Stimulated activated CD4-positive, alpha-beta T cell treated with anti-CD3 and anti-CD28 coated beads, Interleukin-15, amount 100 ng/mL, for 48 hours (primary cell): ENCODE data around the gene BCKDHB.
"Not testable (repeated sequence)": the region's sequence is repeated elsewhere in the genome, so short reads cannot be mapped to it uniquely, and the experiment has no call there.

Experiments
- DNase-seq, 2 donors: peaks; one replicate each; pipeline ENCODE4 v3.0.0-alpha.2; 2020; ENCODE audit warnings: low read depth in 2 of 2

Gene BCKDHB

GRCh38 chr6:80256691-80257090, 150.2 kb downstream of the BCKDHB start:
- DNase-seq = no peak

GRCh38 chr6:80259118-80259517, 152.6 kb downstream of the BCKDHB start:
- DNase-seq = no peak

- DNase-seq = no peak
Measured at GRCh38 chr6:80263585-80263984, 157.1 kb downstream of the BCKDHB start.

GRCh38 chr6:80268865-80269730, 162.6 kb downstream of the BCKDHB start:
- DNase-seq = no peak

GRCh38 chr6:80271074-80271473, 164.6 kb downstream of the BCKDHB start:
- DNase-seq = no peak

GRCh38 chr6:80272988-80273387, 166.5 kb downstream of the BCKDHB start:
- DNase-seq = no peak

- DNase-seq = no peak
Measured at GRCh38 chr6:80276861-80277260, 170.4 kb downstream of the BCKDHB start.

GRCh38 chr6:80277501-80277900, 171.0 kb downstream of the BCKDHB start:
- no peak for DNase-seq

GRCh38 chr6:80280262-80281010, 174.0 kb downstream of the BCKDHB start:
- no peak for DNase-seq

GRCh38 chr6:80282913-80283554, 176.6 kb downstream of the BCKDHB start:
- DNase-seq = no peak

- no peak for DNase-seq
Measured at GRCh38 chr6:80287112-80287511, 180.6 kb downstream of the BCKDHB start.

GRCh38 chr6:80287607-80288006, 181.1 kb downstream of the BCKDHB start:
- no peak for DNase-seq

- no peak for DNase-seq
Measured at GRCh38 chr6:80289727-80290126, 183.3 kb downstream of the BCKDHB start.

GRCh38 chr6:80294531-80294930, 188.1 kb downstream of the BCKDHB start:
- DNase-seq = not testable (repeated sequence)

GRCh38 chr6:80302716-80303115, 196.2 kb downstream of the BCKDHB start:
- DNase-seq = no peak

GRCh38 chr6:80304014-80304413, 197.5 kb downstream of the BCKDHB start:
- no peak for DNase-seq

- no peak for DNase-seq
Measured at GRCh38 chr6:80314531-80314930, 208.1 kb downstream of the BCKDHB start.

- no peak for DNase-seq
Measured at GRCh38 chr6:80316686-80317231, 210.3 kb downstream of the BCKDHB start.

GRCh38 chr6:80319196-80319595, 212.7 kb downstream of the BCKDHB start:
- no peak for DNase-seq

GRCh38 chr6:80321011-80321410, 214.5 kb downstream of the BCKDHB start:
- DNase-seq = no peak

- no peak for DNase-seq
Measured at GRCh38 chr6:80325742-80326141, 219.3 kb downstream of the BCKDHB start.

- no peak for DNase-seq
Measured at GRCh38 chr6:80328652-80329051, 222.2 kb downstream of the BCKDHB start.
